Measurements from ENCODE around the gene SFI1. TPM values are rescaled to one million over a fixed set of nuclear protein-coding genes. Genes with fewer than 3 reads are reported as not detected.
"Not testable (repeated sequence)": the region's sequence is repeated elsewhere in the genome, so short reads cannot be mapped to it uniquely, and the experiment has no call there.

SFI1 gene
- 69.5 TPM for polyA plus RNA-seq (2012; ENCODE audit: insufficient read depth, insufficient read length)

- DNase-seq (ENCODE audit: low read depth, low spot score): peak; percentile 90
- H3K4me3 ChIP-seq (ENCODE audit: low read length): peak within 1 kb of the TSS; percentile 90
These were observed at the start of gene SFI1 for GRCh38 chr22:31496007-31496734. Gene SFI1, plus strand, starts transcription at chr22:31496536. Its CDS starts 11,749 bp downstream, at chr22:31508285.

GRCh38 chr22:31446767-31447166 is 49.6 kb upstream of the SFI1 start:
- no peak overlapping the region for H3K4me3 ChIP-seq (ENCODE audit: low read length)
- no peak for DNase-seq (ENCODE audit: low read depth, low spot score)

- DNase-seq (ENCODE audit: low read depth, low spot score): no peak
These were observed 49.0 kb upstream of the SFI1 start for GRCh38 chr22:31447337-31447736.

GRCh38 chr22:31448382-31448781 is 48.0 kb upstream of the SFI1 start:
- H3K4me3 ChIP-seq (ENCODE audit: low read length): no peak overlapping the region

More at GRCh38 chr22:31447337-31447736, 49.0 kb upstream of the SFI1 start:
- H3K4me3 ChIP-seq (ENCODE audit: low read length): no peak overlapping the region

GRCh38 chr22:31449506-31449905 is 46.8 kb upstream of the SFI1 start:
- DNase-seq (ENCODE audit: low read depth, low spot score): no peak
- no peak overlapping the region for H3K4me3 ChIP-seq (ENCODE audit: low read length)

More at GRCh38 chr22:31448382-31448781, 48.0 kb upstream of the SFI1 start:
- DNase-seq (ENCODE audit: low read depth, low spot score): no peak

GRCh38 chr22:31451709-31452571 is 44.4 kb upstream of the SFI1 start:
- no peak overlapping the region for H3K4me3 ChIP-seq (ENCODE audit: low read length)
- DNase-seq (ENCODE audit: low read depth, low spot score): peak; percentile 30

GRCh38 chr22:31461699-31462098 is 34.6 kb upstream of the SFI1 start:
- no peak for DNase-seq (ENCODE audit: low read depth, low spot score)
- no peak overlapping the region for H3K4me3 ChIP-seq (ENCODE audit: low read length)

- DNase-seq (ENCODE audit: low read depth, low spot score): no peak
- no peak overlapping the region for H3K4me3 ChIP-seq (ENCODE audit: low read length)
These were observed 31.0 kb upstream of the SFI1 start for GRCh38 chr22:31465307-31465706.

- no peak for DNase-seq (ENCODE audit: low read depth, low spot score)
- H3K4me3 ChIP-seq (ENCODE audit: low read length): no peak overlapping the region
These were observed 21.6 kb upstream of the SFI1 start for GRCh38 chr22:31474743-31475142.

- no peak overlapping the region for H3K4me3 ChIP-seq (ENCODE audit: low read length)
- no peak for DNase-seq (ENCODE audit: low read depth, low spot score)
These were observed 20.5 kb upstream of the SFI1 start for GRCh38 chr22:31475800-31476199.

- no peak for DNase-seq (ENCODE audit: low read depth, low spot score)
- no peak overlapping the region for H3K4me3 ChIP-seq (ENCODE audit: low read length)
These were observed 19.0 kb upstream of the SFI1 start for GRCh38 chr22:31477329-31477728.

GRCh38 chr22:31481129-31481528 is 15.2 kb upstream of the SFI1 start:
- no peak for DNase-seq (ENCODE audit: low read depth, low spot score)

GRCh38 chr22:31482470-31482869 is 13.9 kb upstream of the SFI1 start:
- DNase-seq (ENCODE audit: low read depth, low spot score); H3K4me3 ChIP-seq (ENCODE audit: low read length): not testable (repeated sequence)

More at GRCh38 chr22:31481129-31481528, 15.2 kb upstream of the SFI1 start:
- H3K4me3 ChIP-seq (ENCODE audit: low read length): no peak overlapping the region

- not testable (repeated sequence) for DNase-seq (ENCODE audit: low read depth, low spot score); H3K4me3 ChIP-seq (ENCODE audit: low read length)
These were observed 10.0 kb upstream of the SFI1 start for GRCh38 chr22:31486369-31486768.

- no peak for DNase-seq (ENCODE audit: low read depth, low spot score)
- no peak overlapping the region for H3K4me3 ChIP-seq (ENCODE audit: low read length)
These were observed 9.4 kb upstream of the SFI1 start for GRCh38 chr22:31486951-31487350.

GRCh38 chr22:31488346-31488883 is 7.9 kb upstream of the SFI1 start:
- DNase-seq (ENCODE audit: low read depth, low spot score): no peak
- peak overlapping the region; percentile 97 for H3K4me3 ChIP-seq (ENCODE audit: low read length)

- DNase-seq (ENCODE audit: low read depth, low spot score): no peak
- peak overlapping the region; percentile 97 for H3K4me3 ChIP-seq (ENCODE audit: low read length)
These were observed 7.2 kb upstream of the SFI1 start for GRCh38 chr22:31488988-31489617.

- DNase-seq (ENCODE audit: low read depth, low spot score): peak; percentile 76
These were observed 6.5 kb upstream of the SFI1 start, which contains the start of gene EIF4ENIF1 for GRCh38 chr22:31489632-31490495. Gene EIF4ENIF1, minus strand, starts transcription at chr22:31489842. Its CDS starts 1,124 bp downstream, at chr22:31488718.

More at GRCh38 chr22:31489632-31490495, 6.5 kb upstream of the SFI1 start, which contains the start of gene EIF4ENIF1:
- H3K4me3 ChIP-seq (ENCODE audit: low read length): peak within 1 kb of the TSS; percentile 97

All from Jurkat, Clone E6-1 (cell line).